A172 (cell line): ENCODE data around the gene ATOH8. TPM values are rescaled to one million over a fixed set of nuclear protein-coding genes. Genes with fewer than 3 reads are reported as not detected.
A peak's percentile ranks its signal among the peaks of the same experiment; 100 is the strongest.
"Not testable (repeated sequence)": the region's sequence is repeated elsewhere in the genome, so short reads cannot be mapped to it uniquely, and the experiment has no call there.

Experiments
- DNase-seq: peaks from one replicate; pipeline ENCODE4 v3.0.0-alpha.2; 2015; ENCODE audit warnings: low spot score
- total RNA-seq: library from RNA; depleted of rRNA; stranded (reverse); fragments of >200 nt; shearing (Covaris generic); gene quantifications from 2 replicates; pipeline ENCODE4 v1.2.3, GENCODE V29; 2014; rRNA removed

Gene ATOH8
- 1.7 and 3.2 TPM in 2 replicates for total RNA-seq

GRCh38 chr2:85753525-85754312 lies at the start of gene ATOH8:
Gene ATOH8 (plus strand): TSS chr2:85753991. CDS start chr2:85754190, 199 bp downstream.
- no peak for DNase-seq

- no peak for DNase-seq
These were observed 49.8 kb upstream of the ATOH8 start for GRCh38 chr2:85704038-85704437.

GRCh38 chr2:85704800-85705679 lies 48.8 kb upstream of the ATOH8 start:
- DNase-seq: peak; percentile 42

GRCh38 chr2:85705680-85706039 lies 48.1 kb upstream of the ATOH8 start:
- peak; percentile 82 for DNase-seq

- no peak for DNase-seq
These were observed 47.7 kb upstream of the ATOH8 start for GRCh38 chr2:85706063-85706462.

GRCh38 chr2:85706599-85707296 lies 47.0 kb upstream of the ATOH8 start:
- no peak for DNase-seq

GRCh38 chr2:85707304-85707703 lies 46.5 kb upstream of the ATOH8 start:
- DNase-seq: peak; percentile 81

GRCh38 chr2:85708641-85709040 lies 45.1 kb upstream of the ATOH8 start:
- DNase-seq: no peak

GRCh38 chr2:85709401-85709811 lies 44.4 kb upstream of the ATOH8 start:
- no peak for DNase-seq

- DNase-seq: no peak
These were observed 42.9 kb upstream of the ATOH8 start for GRCh38 chr2:85710687-85711577.

GRCh38 chr2:85711578-85712060 lies 42.2 kb upstream of the ATOH8 start:
- no peak for DNase-seq

- no peak for DNase-seq
These were observed 41.5 kb upstream of the ATOH8 start for GRCh38 chr2:85712336-85712735.

GRCh38 chr2:85712849-85713612 lies 40.8 kb upstream of the ATOH8 start:
- DNase-seq: no peak

- no peak for DNase-seq
These were observed 40.0 kb upstream of the ATOH8 start for GRCh38 chr2:85713836-85714235.

GRCh38 chr2:85714421-85714820 lies 39.4 kb upstream of the ATOH8 start:
- not testable (repeated sequence) for DNase-seq

- no peak for DNase-seq
These were observed 39.0 kb upstream of the ATOH8 start for GRCh38 chr2:85714841-85715240.

GRCh38 chr2:85716346-85716914 lies 37.4 kb upstream of the ATOH8 start:
- DNase-seq: no peak

GRCh38 chr2:85717308-85718008 lies 36.3 kb upstream of the ATOH8 start:
- no peak for DNase-seq

- DNase-seq: no peak
These were observed 35.8 kb upstream of the ATOH8 start for GRCh38 chr2:85718009-85718391.
